Measurements from ENCODE around the gene PCDHGA9.

DNA sequence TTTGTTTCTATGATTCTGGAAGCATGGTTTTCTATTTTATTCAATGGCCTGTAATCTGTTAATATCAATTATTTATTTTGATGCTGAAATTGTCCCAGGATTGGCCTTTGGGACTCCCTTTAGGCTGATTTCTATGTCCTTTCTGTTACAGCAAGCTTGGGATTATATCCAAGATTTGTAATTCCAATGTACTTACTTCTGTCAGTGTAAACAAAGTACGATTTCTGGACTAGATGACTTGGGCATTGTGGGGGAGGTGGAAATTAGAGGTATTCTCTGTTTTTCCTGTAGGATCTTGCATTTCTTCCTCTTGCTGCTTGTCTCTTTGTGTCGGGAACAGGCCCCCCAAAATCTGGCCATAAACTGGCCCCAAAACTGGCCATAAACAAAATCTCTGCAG is 31.4 kb downstream of the PCDHGA9 start:
- TF ChIP-seq, protein P1, sequence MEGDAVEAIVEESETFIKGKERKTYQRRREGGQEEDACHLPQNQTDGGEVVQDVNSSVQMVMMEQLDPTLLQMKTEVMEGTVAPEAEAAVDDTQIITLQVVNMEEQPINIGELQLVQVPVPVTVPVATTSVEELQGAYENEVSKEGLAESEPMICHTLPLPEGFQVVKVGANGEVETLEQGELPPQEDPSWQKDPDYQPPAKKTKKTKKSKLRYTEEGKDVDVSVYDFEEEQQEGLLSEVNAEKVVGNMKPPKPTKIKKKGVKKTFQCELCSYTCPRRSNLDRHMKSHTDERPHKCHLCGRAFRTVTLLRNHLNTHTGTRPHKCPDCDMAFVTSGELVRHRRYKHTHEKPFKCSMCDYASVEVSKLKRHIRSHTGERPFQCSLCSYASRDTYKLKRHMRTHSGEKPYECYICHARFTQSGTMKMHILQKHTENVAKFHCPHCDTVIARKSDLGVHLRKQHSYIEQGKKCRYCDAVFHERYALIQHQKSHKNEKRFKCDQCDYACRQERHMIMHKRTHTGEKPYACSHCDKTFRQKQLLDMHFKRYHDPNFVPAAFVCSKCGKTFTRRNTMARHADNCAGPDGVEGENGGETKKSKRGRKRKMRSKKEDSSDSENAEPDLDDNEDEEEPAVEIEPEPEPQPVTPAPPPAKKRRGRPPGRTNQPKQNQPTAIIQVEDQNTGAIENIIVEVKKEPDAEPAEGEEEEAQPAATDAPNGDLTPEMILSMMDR (IDR thresholded peaks at IDR 0.05): no peak
- no peak for TF ChIP-seq POLR2A (IDR thresholded peaks at IDR 0.05)
